GM23338 (cell line): ENCODE data around the gene KLHL9.

Experiments used
- CTCF ChIP-seq, 2 experiments: fragments of 200-600 bp in 1 of 2; sonication (generic) in 1 of 2; conservative IDR thresholded peaks; 2 replicates each; pipeline versions ENCODE4 v1.5.1 to v1.6.1; 2016 to 2017; ENCODE audit warnings: antibody characterized with exemption in 2 of 2, low read depth in 2 of 2, mild to moderate bottlenecking in 2 of 2, moderate library complexity in 1 of 2
- EZH2 ChIP-seq: fragments of 200-600 bp; sonication (generic); IDR thresholded peaks from one replicate; pipeline ENCODE4 v1.8.0; 2017; ENCODE audit warnings: antibody characterized with exemption, mild to moderate bottlenecking, low read depth; ENCODE audit not compliant: unreplicated experiment
- EZH2phosphoT487 ChIP-seq: fragments of 200-600 bp; sonication (generic); IDR thresholded peaks from one replicate; pipeline ENCODE4 v1.8.1; 2018; ENCODE audit warnings: antibody characterized with exemption; ENCODE audit not compliant: unreplicated experiment
- JUNB ChIP-seq: IDR thresholded peaks from one replicate; pipeline ENCODE4 v1.6.1; 2016; ENCODE audit warnings: antibody characterized with exemption; ENCODE audit not compliant: unreplicated experiment
- POLR2AphosphoS5 ChIP-seq: IDR thresholded peaks from 2 replicates; pipeline ENCODE4 v1.6.1; 2016; ENCODE audit warnings: antibody characterized with exemption, low read depth
- REST ChIP-seq: IDR thresholded peaks from one replicate; pipeline ENCODE4 v1.6.1; 2018; ENCODE audit warnings: antibody characterized with exemption; ENCODE audit not compliant: unreplicated experiment

GRCh38 chr9:21348430-21348970 is 13.3 kb upstream of the KLHL9 start:
- TF ChIP-seq CTCF (conservative IDR thresholded peaks at IDR 0.05; ENCODE audit: low read depth in 2 of 2) = no peak
- TF ChIP-seq POLR2AphosphoS5 = no peak
- TF ChIP-seq EZH2phosphoT487 = no peak
- TF ChIP-seq EZH2 = no peak
- no peak for TF ChIP-seq JUNB
- no peak for TF ChIP-seq REST
